HG03060 (cell line): ENCODE data around the gene CFC1.
"Not testable (repeated sequence)": the region's sequence is repeated elsewhere in the genome, so short reads cannot be mapped to it uniquely, and the experiment has no call there.

Experiments used
- ATAC-seq: cut with Tn5 transposase; IDR thresholded peaks from one replicate; pipeline ENCODE4 v1.9.1; 2021; ENCODE audit warnings: low read depth, moderate number of reproducible peaks; ENCODE audit not compliant: unreplicated experiment

The CFC1 gene

GRCh38 chr2:130584726-130585125 lies 14.6 kb downstream of the CFC1 start:
- ATAC-seq = not testable (repeated sequence)

GRCh38 chr2:130583582-130583981 lies 15.8 kb downstream of the CFC1 start:
- ATAC-seq = not testable (repeated sequence)

GRCh38 chr2:130582970-130583369 lies 16.4 kb downstream of the CFC1 start:
- ATAC-seq = not testable (repeated sequence)

GRCh38 chr2:130581491-130581890 lies 17.9 kb downstream of the CFC1 start:
- ATAC-seq = not testable (repeated sequence)

- not testable (repeated sequence) for ATAC-seq
These were observed 20.3 kb downstream of the CFC1 start for GRCh38 chr2:130579121-130579520.

- not testable (repeated sequence) for ATAC-seq
These were observed 21.8 kb downstream of the CFC1 start for GRCh38 chr2:130577559-130577958.

- ATAC-seq = not testable (repeated sequence)
These were observed 23.1 kb downstream of the CFC1 start for GRCh38 chr2:130576209-130576784.

GRCh38 chr2:130574230-130574629 lies 25.1 kb downstream of the CFC1 start:
- not testable (repeated sequence) for ATAC-seq

GRCh38 chr2:130571929-130572328 lies 27.4 kb downstream of the CFC1 start:
- ATAC-seq = not testable (repeated sequence)

- not testable (repeated sequence) for ATAC-seq
These were observed 33.2 kb downstream of the CFC1 start for GRCh38 chr2:130566165-130566564.

- not testable (repeated sequence) for ATAC-seq
These were observed 42.9 kb downstream of the CFC1 start for GRCh38 chr2:130556441-130556840.

- ATAC-seq = not testable (repeated sequence)
These were observed 45.2 kb downstream of the CFC1 start for GRCh38 chr2:130554178-130554577.

- ATAC-seq = not testable (repeated sequence)
These were observed 49.9 kb downstream of the CFC1 start for GRCh38 chr2:130549475-130549874.

GRCh38 chr2:130548418-130548817 lies 51.0 kb downstream of the CFC1 start:
- not testable (repeated sequence) for ATAC-seq

- ATAC-seq = not testable (repeated sequence)
These were observed 54.4 kb downstream of the CFC1 start for GRCh38 chr2:130544978-130545377.

GRCh38 chr2:130543785-130544528 lies 55.4 kb downstream of the CFC1 start:
- not testable (repeated sequence) for ATAC-seq

- not testable (repeated sequence) for ATAC-seq
These were observed 56.6 kb downstream of the CFC1 start for GRCh38 chr2:130542789-130543188.
